Mesenchymal stem cell (in vitro differentiated cells and primary cell): ENCODE measurements around the gene MEGF11.

Source experiments
- DNase-seq: peaks from one replicate; pipeline ENCODE4 v3.0.0-alpha.2; 2013
- H2AFZ ChIP-seq: one replicate; pipeline ENCODE4 v1.6.1; 2013; ENCODE audit warnings: low read depth, mild to moderate bottlenecking, control low read depth, inconsistent platforms, low read length, moderate library complexity
- H2AK5ac ChIP-seq: 2 replicates; pipeline ENCODE4 v1.6.1; 2013; ENCODE audit warnings: low read length, moderate library complexity, mild to moderate bottlenecking, inconsistent platforms; ENCODE audit not compliant: severe bottlenecking
- H2BK120ac ChIP-seq: one replicate; pipeline ENCODE4 v1.6.1; 2013; ENCODE audit warnings: low read depth, mild to moderate bottlenecking, inconsistent platforms, low read length, moderate library complexity
- H2BK12ac ChIP-seq, 2 experiments: one replicate each; pipeline ENCODE4 v1.6.1; 2013; ENCODE audit warnings: inconsistent platforms in 2 of 2, low read length in 2 of 2, mild to moderate bottlenecking in 2 of 2, moderate library complexity in 2 of 2, control low read depth in 1 of 2
- H2BK15ac ChIP-seq: one replicate; pipeline ENCODE4 v1.6.1; 2013; ENCODE audit warnings: mild to moderate bottlenecking, low read depth, inconsistent platforms; ENCODE audit not compliant: poor library complexity, severe bottlenecking
- H2BK5ac ChIP-seq: 2 replicates; pipeline ENCODE4 v1.6.1; 2013; ENCODE audit warnings: low read depth, mild to moderate bottlenecking, low read length, control low read depth, inconsistent platforms; ENCODE audit not compliant: poor library complexity, severe bottlenecking
- H3K14ac ChIP-seq, 2 experiments: one replicate each; pipeline ENCODE4 v1.6.1; 2013; ENCODE audit warnings: inconsistent platforms in 2 of 2, low read length in 2 of 2, control low read depth in 1 of 2, mild to moderate bottlenecking in 1 of 2, moderate library complexity in 1 of 2
- H3K18ac ChIP-seq, 2 experiments: one replicate each; pipeline ENCODE4 v1.6.1; 2013; ENCODE audit warnings: inconsistent platforms in 2 of 2, low read length in 2 of 2, control low read depth in 1 of 2, low read depth in 1 of 2, mild to moderate bottlenecking in 1 of 2
- H3K23ac ChIP-seq, 2 experiments: one replicate each; pipeline ENCODE4 v1.6.1; 2013; ENCODE audit warnings: inconsistent platforms in 2 of 2, low read length in 2 of 2, mild to moderate bottlenecking in 2 of 2, moderate library complexity in 2 of 2, control low read depth in 1 of 2
- H3K27ac ChIP-seq: 2 replicates; pipeline ENCODE4 v1.5.1; 2013; ENCODE audit warnings: mild to moderate bottlenecking, moderate library complexity, low read length, control low read depth, inconsistent platforms; ENCODE audit not compliant: poor library complexity, severe bottlenecking
- H3K27me3 ChIP-seq, 2 experiments: 2 replicates each; pipeline versions ENCODE4 v1.6.1 to v1.7.0; 2013; ENCODE audit warnings: low read length in 2 of 2, mild to moderate bottlenecking in 2 of 2, moderate library complexity in 2 of 2, control low read depth in 1 of 2, inconsistent platforms in 1 of 2; ENCODE audit not compliant: control insufficient read depth in 1 of 2, insufficient read depth in 1 of 2
- H3K36me3 ChIP-seq, 2 experiments: 2 replicates each; pipeline versions ENCODE4 v1.6.1 to v1.7.0; 2013; ENCODE audit warnings: low read length in 2 of 2, control low read depth in 1 of 2, inconsistent platforms in 1 of 2, low read depth in 1 of 2, mild to moderate bottlenecking in 1 of 2; ENCODE audit not compliant: insufficient read depth in 2 of 2, control insufficient read depth in 1 of 2
- H3K4ac ChIP-seq, 2 experiments: one replicate each; pipeline ENCODE4 v1.6.1; 2013; ENCODE audit warnings: inconsistent platforms in 2 of 2, low read length in 2 of 2, mild to moderate bottlenecking in 2 of 2, moderate library complexity in 2 of 2, control low read depth in 1 of 2, low read depth in 1 of 2
- H3K4me1 ChIP-seq: 2 replicates; pipeline ENCODE4 v1.6.1; 2013; ENCODE audit warnings: low read depth, low read length, control low read depth; ENCODE audit not compliant: control insufficient read depth, insufficient read depth
- H3K4me2 ChIP-seq: 2 replicates; pipeline ENCODE4 v1.6.1; 2013; ENCODE audit warnings: low read length, mild to moderate bottlenecking, inconsistent platforms; ENCODE audit not compliant: poor library complexity, severe bottlenecking
- H3K4me3 ChIP-seq, 2 experiments: 2 replicates each; pipeline versions ENCODE4 v1.5.1 to v1.7.0; 2013; ENCODE audit warnings: low read length in 2 of 2, mild to moderate bottlenecking in 2 of 2, control low read depth in 1 of 2, low read depth in 1 of 2; ENCODE audit not compliant: insufficient read depth in 1 of 2
- H3K79me1 ChIP-seq: replicated peaks from 2 replicates; pipeline ENCODE4 v1.6.1; 2013; ENCODE audit warnings: mild to moderate bottlenecking, control low read depth, low read length, inconsistent platforms; ENCODE audit not compliant: poor library complexity, severe bottlenecking
- H3K9ac ChIP-seq: 2 replicates; pipeline ENCODE4 v1.7.0; 2013; ENCODE audit warnings: mild to moderate bottlenecking, low read length, moderate library complexity
- H3K9me3 ChIP-seq: 2 replicates; pipeline ENCODE4 v1.7.0; 2013; ENCODE audit warnings: mild to moderate bottlenecking, low read length; ENCODE audit not compliant: control insufficient read depth
- H4K8ac ChIP-seq: one replicate; pipeline ENCODE4 v1.6.1; 2013; ENCODE audit warnings: inconsistent platforms, mild to moderate bottlenecking, low read length, moderate library complexity
- H4K91ac ChIP-seq: one replicate; pipeline ENCODE4 v1.6.1; 2013; ENCODE audit warnings: mild to moderate bottlenecking, low read length, inconsistent platforms
- WGBS: methylation state at CpG from one replicate; pipeline ENCODE4 v1.1.7; 2013; ENCODE audit warnings: mixed read lengths; 5-methylcytosine and 5-hydroxymethylcytosine counted together

The MEGF11 gene

GRCh38 chr15:66294932-66295235 is 41.3 kb upstream of the MEGF11 start:
- Histone ChIP-seq H3K4me1 (peaks cover 11% of the 10 kb centered on the region), H3K79me1 (peaks cover 13% of the 10 kb centered on the region), H3K4ac (no peak overlapping the region), H3K4me3 (peak overlapping the region in 1 of 2 experiments; percentile 85), H2BK15ac (no peak overlapping the region), H2BK120ac (no peak overlapping the region), H3K36me3 (peaks cover 4 to 6% of the 10 kb centered on the region in 2 experiments), H3K18ac (no peak overlapping the region), H3K23ac (no peak overlapping the region), H4K91ac (no peak overlapping the region), H2AFZ (no peak overlapping the region), H3K9ac (peak overlapping the region; percentile 90), H3K9me3 (no peaks in the 10 kb centered on the region), H4K8ac (no peak overlapping the region), H2BK12ac (no peak overlapping the region), H2BK5ac (no peak overlapping the region), H3K27me3 (peaks cover 0 to 3% of the 10 kb centered on the region in 2 experiments), H3K27ac (peak overlapping the region; percentile 93), H3K14ac (no peak overlapping the region), H2AK5ac (no peak overlapping the region), H3K4me2 (peak overlapping the region; percentile 41)
- WGBS: 0% methylated on average over 2 of the region's 3 CpGs
- peak; percentile 67 for DNase-seq

- Histone ChIP-seq H3K9ac (peak overlapping the region; percentile 90), H3K18ac (peak overlapping the region; percentile 45 to 92), H3K79me1 (peaks cover 13% of the 10 kb centered on the region), H2BK12ac (peak overlapping the region in 1 of 2 experiments; percentile 68), H3K4me2 (peak overlapping the region; percentile 99), H4K8ac (peak overlapping the region; percentile 83), H2AK5ac (peak overlapping the region; percentile 66), H3K14ac (peak overlapping the region in 1 of 2 experiments; percentile 71), H3K4me3 (peak overlapping the region; percentile 85 to 92), H3K27ac (peak overlapping the region; percentile 93), H2AFZ (peak overlapping the region; percentile 96), H3K23ac (peak overlapping the region in 1 of 2 experiments; percentile 91), H3K4ac (peak overlapping the region; percentile 6 to 90), H3K9me3 (no peaks in the 10 kb centered on the region), H2BK15ac (no peak overlapping the region), H2BK5ac (peak overlapping the region; percentile 51), H3K36me3 (peaks cover 4 to 6% of the 10 kb centered on the region in 2 experiments), H2BK120ac (peak overlapping the region; percentile 78), H3K4me1 (peaks cover 11% of the 10 kb centered on the region), H4K91ac (peak overlapping the region; percentile 83), H3K27me3 (peaks cover 0 to 3% of the 10 kb centered on the region in 2 experiments)
- DNase-seq: peak; percentile 50
- WGBS: 2% methylated on average over 15 of the region's 16 CpGs
Observed at GRCh38 chr15:66294157-66294931, 40.8 kb upstream of the MEGF11 start.

- peak within 1 kb of the TSS; percentile 85 to 92 for H3K4me3 ChIP-seq
- H3K4ac ChIP-seq: peak within 1 kb of the TSS; percentile 6 to 90
- WGBS: under 1% methylated on average over 86 of the region's 92 CpGs
- H2BK5ac ChIP-seq: peak within 1 kb of the TSS; percentile 51
- peaks cover 2 to 4% of the 10 kb centered on the region in 2 experiments for H3K36me3 ChIP-seq
- peak within 1 kb of the TSS; percentile 96 to 99 for H3K18ac ChIP-seq
- H3K79me1 ChIP-seq: peaks cover 8% of the 10 kb centered on the region
- peak within 1 kb of the TSS; percentile 93 for H4K91ac ChIP-seq
- H3K9me3 ChIP-seq: no peaks in the 10 kb centered on the region
- H2BK12ac ChIP-seq: peak within 1 kb of the TSS in 1 of 2 experiments; percentile 68
- H3K4me2 ChIP-seq: peak within 1 kb of the TSS; percentile 99
- peak within 1 kb of the TSS; percentile 90 for H3K9ac ChIP-seq
- peak within 1 kb of the TSS in 1 of 2 experiments; percentile 99 for H3K14ac ChIP-seq
- peak; percentile 60 for DNase-seq
- peak within 1 kb of the TSS; percentile 73 to 91 for H3K23ac ChIP-seq
- peak within 1 kb of the TSS; percentile 93 for H3K27ac ChIP-seq
- H2AFZ ChIP-seq: peak within 1 kb of the TSS; percentile 97
- H2AK5ac ChIP-seq: peak within 1 kb of the TSS; percentile 66
- H3K4me1 ChIP-seq: peaks cover 8% of the 10 kb centered on the region
- H2BK15ac ChIP-seq: peak within 1 kb of the TSS; percentile 89
- H2BK120ac ChIP-seq: peak within 1 kb of the TSS; percentile 84
- H4K8ac ChIP-seq: peak within 1 kb of the TSS; percentile 95
- H3K27me3 ChIP-seq: peaks cover 0 to 3% of the 10 kb centered on the region in 2 experiments
Observed at GRCh38 chr15:66293419-66294156, 40.0 kb upstream of the MEGF11 start, which contains the start of gene DIS3L. Gene DIS3L, plus strand, starts transcription at chr15:66293568. Its CDS starts 29 bp downstream, at chr15:66293597.
